Measurements from ENCODE around the gene PHACTR1. TPM values are rescaled to one million over a fixed set of nuclear protein-coding genes. Genes with fewer than 3 reads are reported as not detected.

PHACTR1 gene
- total RNA-seq, 2 donors from 2014 or later: 2.8 to 6.3 TPM

GRCh38 chr6:12801141-12801540 lies 84.6 kb downstream of the PHACTR1 start:
- H3K27me3 ChIP-seq (ENCODE audit: control insufficient read depth, insufficient read depth, low read length, poor library complexity, severe bottlenecking): no peaks in the 10 kb centered on the region
- no peaks in the 10 kb centered on the region for H3K36me3 Mint-ChIP-seq (ENCODE audit: low read depth)
- no peak overlapping the region for H3K27ac ChIP-seq (ENCODE audit: low read depth, low read length)
- no peak overlapping the region for H3K27ac Mint-ChIP-seq
- H3K9ac ChIP-seq (ENCODE audit: extremely low read depth, low read length, poor library complexity, severe bottlenecking): no peak overlapping the region
- H3K4me1 ChIP-seq (ENCODE audit: control insufficient read depth, insufficient read depth, low read length): no peaks in the 10 kb centered on the region
- 86 to 100% methylated on average over 3 of the region's 3 CpGs for WGBS, 2 experiments (ENCODE audit: insufficient coverage in 1 of 2, insufficient read length in 1 of 2)
- H3K36me3 ChIP-seq (ENCODE audit: control insufficient read depth, insufficient read depth, low read length): no peaks in the 10 kb centered on the region
- H3K4me3 Mint-ChIP-seq: no peak overlapping the region
- no peaks in the 10 kb centered on the region for H3K9me3 Mint-ChIP-seq
- H3K4me3 ChIP-seq (ENCODE audit: low read length): no peak overlapping the region
- H3K4me1 Mint-ChIP-seq: no peaks in the 10 kb centered on the region
- no peak for TF ChIP-seq CTCF (conservative IDR thresholded peaks at IDR 0.05)
- H3K27me3 Mint-ChIP-seq (ENCODE audit: insufficient read depth): no peaks in the 10 kb centered on the region
- H3K9me3 ChIP-seq (ENCODE audit: control insufficient read depth, low read length): no peaks in the 10 kb centered on the region
- no peak for DNase-seq

- H3K9me3 ChIP-seq (ENCODE audit: control insufficient read depth, low read length): no peaks in the 10 kb centered on the region
- no peaks in the 10 kb centered on the region for H3K27me3 ChIP-seq (ENCODE audit: control insufficient read depth, insufficient read depth, low read length, poor library complexity, severe bottlenecking)
- H3K4me3 ChIP-seq (ENCODE audit: low read length): no peak overlapping the region
- no peak overlapping the region for H3K27ac ChIP-seq (ENCODE audit: low read depth, low read length)
- no peaks in the 10 kb centered on the region for H3K36me3 ChIP-seq (ENCODE audit: control insufficient read depth, insufficient read depth, low read length)
- no peaks in the 10 kb centered on the region for H3K36me3 Mint-ChIP-seq (ENCODE audit: low read depth)
- no peak for TF ChIP-seq CTCF (conservative IDR thresholded peaks at IDR 0.05)
- H3K27me3 Mint-ChIP-seq (ENCODE audit: insufficient read depth): no peaks in the 10 kb centered on the region
- no peaks in the 10 kb centered on the region for H3K9me3 Mint-ChIP-seq
- no peak overlapping the region for H3K4me3 Mint-ChIP-seq
- no peaks in the 10 kb centered on the region for H3K4me1 ChIP-seq (ENCODE audit: control insufficient read depth, insufficient read depth, low read length)
- 89 to 90% methylated on average over 2 of the region's 4 CpGs for WGBS, 2 experiments (ENCODE audit: insufficient coverage in 1 of 2, insufficient read length in 1 of 2)
- no peak for DNase-seq
- H3K4me1 Mint-ChIP-seq: no peaks in the 10 kb centered on the region
- no peak overlapping the region for H3K27ac Mint-ChIP-seq
- H3K9ac ChIP-seq (ENCODE audit: extremely low read depth, low read length, poor library complexity, severe bottlenecking): no peak overlapping the region
These were observed 85.9 kb downstream of the PHACTR1 start for GRCh38 chr6:12802440-12802839.

- TF ChIP-seq CTCF (conservative IDR thresholded peaks at IDR 0.05): no peak
These were observed 86.9 kb downstream of the PHACTR1 start for GRCh38 chr6:12803486-12803885.

More at GRCh38 chr6:12803486-12803885, 86.9 kb downstream of the PHACTR1 start:
- Histone ChIP-seq H3K4me1 (ENCODE audit: control insufficient read depth, insufficient read depth, low read length) (no peaks in the 10 kb centered on the region), H3K27me3 (ENCODE audit: control insufficient read depth, insufficient read depth, low read length, poor library complexity, severe bottlenecking) (no peaks in the 10 kb centered on the region), H3K9me3 (ENCODE audit: control insufficient read depth, low read length) (no peaks in the 10 kb centered on the region), H3K4me3 (ENCODE audit: low read length) (no peak overlapping the region), H3K27ac (ENCODE audit: low read depth, low read length) (no peak overlapping the region), H3K9ac (ENCODE audit: extremely low read depth, low read length, poor library complexity, severe bottlenecking) (no peak overlapping the region), H3K36me3 (ENCODE audit: control insufficient read depth, insufficient read depth, low read length) (no peaks in the 10 kb centered on the region)
- Mint-ChIP-seq H3K27ac (no peak overlapping the region), H3K27me3 (ENCODE audit: insufficient read depth) (no peaks in the 10 kb centered on the region), H3K4me1 (no peaks in the 10 kb centered on the region), H3K4me3 (no peak overlapping the region), H3K9me3 (no peaks in the 10 kb centered on the region), H3K36me3 (ENCODE audit: low read depth) (no peaks in the 10 kb centered on the region)
- no peak for DNase-seq
- 57 to 100% methylated on average over 1 to 3 of the region's 3 CpGs for WGBS, 2 experiments (ENCODE audit: insufficient coverage in 1 of 2, insufficient read length in 1 of 2)
